IPS-18a (cell line): Measurements from ENCODE around the gene SPC24.

Experiments used
- H3K27ac ChIP-seq: one replicate; pipeline ENCODE4 v1.5.1; 2013; ENCODE audit warnings: low read length
- H3K27me3 ChIP-seq: one replicate; pipeline ENCODE4 v1.6.1; 2013; ENCODE audit warnings: mild to moderate bottlenecking, low read length; ENCODE audit not compliant: control insufficient read depth, insufficient read depth
- H3K36me3 ChIP-seq: one replicate; pipeline ENCODE4 v1.6.1; 2013; ENCODE audit warnings: low read depth, low read length; ENCODE audit not compliant: control insufficient read depth
- H3K4me1 ChIP-seq: one replicate; pipeline ENCODE4 v1.6.1; 2013; ENCODE audit warnings: low read depth, low read length; ENCODE audit not compliant: control insufficient read depth
- H3K4me3 ChIP-seq: one replicate; pipeline ENCODE4 v1.5.1; 2013; ENCODE audit warnings: low read length
- H3K9ac ChIP-seq: one replicate; pipeline ENCODE4 v1.6.1; 2013; ENCODE audit warnings: mild to moderate bottlenecking, low read length, moderate library complexity
- H3K9me3 ChIP-seq: one replicate; pipeline ENCODE4 v1.6.1; 2013; ENCODE audit warnings: low read depth, low read length; ENCODE audit not compliant: control insufficient read depth

SPC24 gene

DNA sequence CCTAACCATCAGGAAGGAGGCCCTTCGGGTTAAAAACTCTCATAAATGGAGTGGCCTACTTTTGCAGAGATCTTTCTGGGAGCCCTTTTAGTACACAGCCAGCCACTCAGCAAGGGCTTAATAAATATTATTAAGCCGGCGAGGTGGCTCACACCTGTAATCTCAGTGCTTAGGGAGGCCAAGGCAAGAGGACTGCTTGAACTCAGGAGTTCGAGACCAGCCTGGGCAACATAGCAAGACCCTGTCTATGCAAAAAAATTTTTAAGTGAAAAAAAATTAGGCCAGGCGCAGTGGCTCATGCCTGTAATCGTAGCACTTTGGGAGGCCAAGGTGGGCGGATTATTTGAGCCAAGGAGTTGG, 42.6 kb upstream of the SPC24 start:
- Histone ChIP-seq H3K9me3 (no peaks in the 10 kb centered on the region), H3K9ac (no peak overlapping the region), H3K27me3 (no peaks in the 10 kb centered on the region), H3K36me3 (no peaks in the 10 kb centered on the region), H3K27ac (no peak overlapping the region), H3K4me1 (no peaks in the 10 kb centered on the region), H3K4me3 (peak overlapping the region; percentile 89)

DNA sequence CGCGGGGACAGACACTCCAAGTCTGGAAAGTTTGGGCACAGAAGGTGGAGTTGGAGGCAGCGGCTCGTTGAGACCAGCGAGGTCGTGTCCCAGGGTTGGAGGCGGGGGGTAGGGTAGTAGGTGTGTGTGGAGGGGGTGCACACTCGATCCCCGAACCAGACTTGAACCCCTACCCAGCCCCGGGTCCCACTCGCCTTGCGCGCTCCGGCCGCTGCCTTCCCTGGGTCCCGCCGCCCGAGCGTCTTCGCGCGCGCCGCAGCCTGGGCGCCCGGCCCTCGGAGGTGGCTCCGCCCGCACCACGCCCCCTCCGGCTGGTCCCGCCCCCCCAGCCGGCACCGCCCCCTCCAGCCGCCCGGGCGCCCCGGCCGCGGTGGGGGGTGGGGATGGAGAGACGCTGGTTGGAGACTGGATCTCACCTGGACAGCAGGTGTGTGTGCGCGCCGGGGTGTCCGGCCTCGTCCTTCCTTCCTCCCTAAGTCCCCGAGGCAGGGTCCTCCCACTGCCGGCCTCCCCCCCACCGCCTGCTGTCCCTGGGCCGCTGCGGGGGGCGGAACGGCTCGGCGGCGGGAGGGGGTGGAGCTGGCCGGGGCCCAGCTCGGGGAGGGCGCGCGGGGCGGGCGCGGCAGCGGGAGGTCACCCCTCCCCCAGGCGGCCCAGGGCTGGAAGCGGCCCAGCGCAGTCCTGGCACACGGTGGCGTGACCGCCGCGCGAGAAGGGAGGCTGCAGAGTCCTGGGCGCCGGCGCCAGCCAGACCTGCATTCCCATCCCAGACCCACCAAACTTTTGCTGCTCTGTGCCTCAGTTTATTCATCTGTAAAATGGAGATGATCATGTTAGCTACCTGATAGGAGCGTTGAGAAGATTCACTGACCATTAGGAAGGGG, 42.0 kb upstream of the SPC24 start, which contains the start of gene KANK2:
Gene KANK2 (minus strand): TSS at position 255 of the 884 bp plus-strand sequence. CDS start 3,034 bp downstream, outside the sequence.
- Histone ChIP-seq H3K9ac (peak within 1 kb of the TSS; percentile 61), H3K4me3 (peak within 1 kb of the TSS; percentile 89), H3K27ac (no peak within 1 kb of the TSS), H3K36me3 (no peaks in the 10 kb centered on the region), H3K4me1 (no peaks in the 10 kb centered on the region), H3K9me3 (no peaks in the 10 kb centered on the region), H3K27me3 (no peaks in the 10 kb centered on the region)

DNA sequence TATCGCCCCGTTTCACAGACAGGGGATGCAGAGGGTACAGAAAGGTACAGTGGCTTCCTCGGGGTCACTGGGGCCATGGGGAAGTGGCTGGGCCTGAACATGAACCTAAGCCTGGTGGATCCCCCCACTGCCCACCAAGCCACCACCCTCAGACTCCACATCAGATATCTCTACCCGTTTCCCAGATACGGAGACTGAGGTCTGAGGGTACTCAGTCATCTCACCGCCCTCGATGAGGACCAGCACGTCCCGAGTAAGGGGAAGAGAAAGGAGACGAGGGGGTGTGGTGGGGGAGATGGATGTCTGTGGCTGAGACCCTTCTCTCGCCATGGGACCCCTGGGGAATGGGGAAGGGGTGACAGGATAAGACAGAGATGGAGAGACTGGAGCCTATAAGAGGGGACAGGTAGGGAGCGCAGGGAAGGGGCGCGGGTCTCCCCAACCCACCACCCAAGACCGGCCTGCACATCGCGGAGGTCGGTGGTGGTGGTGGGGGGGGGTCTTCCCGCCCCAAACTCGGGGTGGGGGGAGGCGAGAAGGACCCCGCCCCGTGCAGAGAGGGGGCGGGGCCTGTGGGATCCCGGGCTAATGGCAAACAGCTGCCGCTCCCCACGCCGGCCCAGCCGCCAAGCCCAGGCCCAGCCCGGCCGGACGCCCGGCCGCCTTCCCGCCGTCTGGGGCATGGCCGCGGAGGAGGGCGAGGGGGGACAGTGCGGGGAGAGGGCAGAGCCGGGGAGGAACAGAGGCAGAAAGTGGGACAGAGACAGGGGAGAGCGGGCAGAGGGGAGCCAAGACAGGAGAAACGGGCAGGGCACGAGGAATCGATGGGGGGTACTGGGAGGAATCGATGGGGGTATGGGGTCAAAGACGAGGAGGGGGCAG, 41.1 kb upstream of the SPC24 start:
- Histone ChIP-seq H3K27me3 (no peaks in the 10 kb centered on the region), H3K36me3 (no peaks in the 10 kb centered on the region), H3K27ac (no peak overlapping the region), H3K4me1 (no peaks in the 10 kb centered on the region), H3K9me3 (no peaks in the 10 kb centered on the region), H3K4me3 (peak overlapping the region; percentile 89), H3K9ac (peak overlapping the region; percentile 61)

DNA sequence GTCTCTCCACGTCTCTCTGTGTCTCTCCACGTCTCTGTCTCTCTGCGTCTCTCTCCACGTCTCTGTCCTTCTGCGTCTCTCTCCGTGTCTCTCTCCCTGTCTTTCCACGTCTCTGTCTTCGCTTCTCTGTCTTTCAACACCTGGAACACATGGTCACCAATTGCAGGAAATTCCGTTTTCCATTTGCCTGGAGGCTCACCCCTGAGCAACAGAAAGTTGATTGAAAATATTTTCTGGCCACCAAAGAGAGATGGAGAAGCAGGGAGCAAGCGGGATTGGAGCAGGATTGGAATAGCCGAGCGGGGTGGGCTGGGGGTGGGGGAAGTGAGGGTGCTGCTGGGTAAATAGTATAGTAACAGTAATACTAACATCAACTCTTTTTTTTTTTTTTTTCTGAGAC, 40.1 kb upstream of the SPC24 start:
- Histone ChIP-seq H3K36me3 (no peaks in the 10 kb centered on the region), H3K9me3 (no peaks in the 10 kb centered on the region), H3K9ac (no peak overlapping the region), H3K27me3 (no peaks in the 10 kb centered on the region), H3K4me1 (no peaks in the 10 kb centered on the region), H3K4me3 (no peak overlapping the region), H3K27ac (no peak overlapping the region)

DNA sequence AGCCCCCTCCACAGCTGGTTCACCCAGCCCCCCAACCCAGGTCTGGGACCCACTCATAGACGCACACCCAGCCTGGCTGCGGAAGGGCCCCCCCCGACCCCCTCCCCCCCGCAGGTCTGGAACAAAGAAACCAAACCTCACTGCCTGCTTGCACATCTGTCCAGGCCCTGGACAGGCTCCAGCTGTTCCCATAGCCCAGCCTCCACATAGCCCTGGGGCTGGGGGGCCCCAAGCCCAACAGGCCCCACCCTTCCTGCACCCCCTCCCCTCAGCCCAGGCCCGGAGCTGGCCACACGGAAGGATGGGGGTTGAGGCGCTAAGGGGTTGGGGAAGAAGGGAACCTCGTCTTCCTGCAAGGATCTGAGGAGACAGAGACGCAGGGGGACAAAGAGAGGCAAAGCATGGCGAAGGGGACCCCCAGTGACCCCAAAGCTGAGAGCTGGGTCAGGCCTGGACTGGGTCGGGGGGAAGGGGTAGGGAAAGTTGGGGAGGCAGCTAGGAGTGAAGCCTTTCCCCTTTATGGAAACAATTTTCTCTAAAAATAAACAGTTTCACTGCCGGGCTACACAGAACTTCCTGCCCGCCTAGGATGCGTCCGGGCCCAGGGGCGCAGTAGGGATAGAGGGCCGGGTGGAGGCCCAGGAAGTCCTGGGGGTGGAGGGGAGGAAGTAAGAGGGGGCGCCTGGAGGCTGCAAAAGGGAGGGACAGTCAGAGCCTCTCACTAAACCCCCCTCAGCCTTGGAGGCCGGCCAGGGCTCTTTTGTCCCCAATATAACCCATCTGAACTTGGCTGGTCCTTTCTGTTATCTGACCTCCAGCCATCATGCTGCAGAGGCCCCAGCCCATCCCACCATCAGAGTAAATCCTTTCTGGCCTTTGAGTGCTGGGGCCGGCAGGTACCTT, 39.3 kb upstream of the SPC24 start:
- Histone ChIP-seq H3K9ac (no peak overlapping the region), H3K27ac (no peak overlapping the region), H3K27me3 (no peaks in the 10 kb centered on the region), H3K9me3 (no peaks in the 10 kb centered on the region), H3K36me3 (no peaks in the 10 kb centered on the region), H3K4me1 (no peaks in the 10 kb centered on the region), H3K4me3 (no peak overlapping the region)

DNA sequence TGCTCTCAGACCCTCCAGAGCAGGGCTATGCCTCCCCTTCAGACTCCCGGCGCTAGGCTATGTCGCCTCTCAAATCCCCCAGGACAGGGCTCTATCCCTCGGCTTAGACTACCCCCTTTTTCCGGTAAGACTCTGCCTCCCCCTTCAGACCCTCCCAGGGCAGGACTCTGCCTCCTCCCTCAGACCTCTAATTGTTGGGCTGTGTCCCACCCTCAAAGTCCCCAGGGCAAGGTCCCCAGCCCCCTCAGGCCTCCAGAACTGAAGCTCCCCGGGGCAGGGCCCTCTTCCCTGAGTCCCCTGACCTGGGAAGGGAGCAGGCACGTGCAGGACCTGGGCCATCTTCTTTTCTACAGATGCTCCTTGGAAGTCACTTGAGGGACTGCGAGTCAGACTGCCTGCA, 38.6 kb upstream of the SPC24 start:
- no peaks in the 10 kb centered on the region for H3K4me1 ChIP-seq
- H3K36me3 ChIP-seq = no peaks in the 10 kb centered on the region
- H3K9ac ChIP-seq = no peak overlapping the region
- H3K9me3 ChIP-seq = no peaks in the 10 kb centered on the region
- no peaks in the 10 kb centered on the region for H3K27me3 ChIP-seq
- no peak overlapping the region for H3K4me3 ChIP-seq
- no peak overlapping the region for H3K27ac ChIP-seq

DNA sequence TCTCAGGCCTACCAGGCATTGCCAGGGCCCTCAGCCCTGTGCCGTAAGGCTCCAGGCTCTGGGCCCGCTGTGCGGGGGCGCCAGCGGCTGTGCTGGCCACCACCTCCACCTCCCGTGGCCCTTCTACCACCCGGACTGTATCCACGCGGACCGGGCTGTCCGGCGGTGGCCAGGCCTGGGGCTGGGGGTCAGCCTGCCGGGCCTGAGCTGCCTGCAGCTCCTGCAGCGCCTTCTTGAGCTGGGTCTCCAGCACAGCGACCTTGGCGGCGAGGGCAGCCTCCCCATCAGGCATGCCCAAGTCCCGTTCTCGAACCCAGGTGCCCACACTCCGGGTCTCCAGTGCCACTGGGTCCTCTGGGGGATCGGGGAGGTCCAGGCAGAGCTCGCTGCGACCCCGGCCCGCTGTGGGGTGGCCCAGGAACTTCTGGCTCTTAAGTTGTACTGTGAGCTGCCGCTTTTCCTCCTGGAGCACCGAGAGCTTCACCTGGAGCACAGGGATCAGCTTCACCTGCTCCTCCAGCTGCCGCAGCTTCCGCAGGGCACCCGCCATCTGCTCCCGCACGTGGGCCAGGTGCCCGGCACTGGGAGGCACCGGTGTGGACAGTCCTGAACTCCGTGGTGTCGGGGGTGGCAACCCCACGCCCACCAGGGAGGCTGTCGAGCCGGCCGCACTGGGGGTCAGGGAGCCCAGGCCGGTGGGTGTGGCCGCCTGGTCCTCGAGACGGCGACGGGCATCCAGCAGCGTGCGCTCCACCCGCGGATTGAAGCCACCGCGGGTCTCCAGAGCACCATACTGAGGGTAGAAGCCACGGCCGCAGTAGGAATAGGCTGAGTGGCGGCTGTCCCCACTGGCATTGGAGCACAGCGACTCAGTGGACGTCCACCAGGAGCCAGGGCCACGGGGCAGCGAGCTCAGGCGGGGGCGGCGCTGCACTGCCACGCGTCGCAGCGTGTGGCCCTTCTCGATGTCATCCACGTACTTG, 37.7 kb upstream of the SPC24 start:
- no peak overlapping the region for H3K9ac ChIP-seq
- H3K27me3 ChIP-seq = no peaks in the 10 kb centered on the region
- H3K9me3 ChIP-seq = no peaks in the 10 kb centered on the region
- H3K4me1 ChIP-seq = no peaks in the 10 kb centered on the region
- no peak overlapping the region for H3K4me3 ChIP-seq
- H3K36me3 ChIP-seq = no peaks in the 10 kb centered on the region
- H3K27ac ChIP-seq = no peak overlapping the region

DNA sequence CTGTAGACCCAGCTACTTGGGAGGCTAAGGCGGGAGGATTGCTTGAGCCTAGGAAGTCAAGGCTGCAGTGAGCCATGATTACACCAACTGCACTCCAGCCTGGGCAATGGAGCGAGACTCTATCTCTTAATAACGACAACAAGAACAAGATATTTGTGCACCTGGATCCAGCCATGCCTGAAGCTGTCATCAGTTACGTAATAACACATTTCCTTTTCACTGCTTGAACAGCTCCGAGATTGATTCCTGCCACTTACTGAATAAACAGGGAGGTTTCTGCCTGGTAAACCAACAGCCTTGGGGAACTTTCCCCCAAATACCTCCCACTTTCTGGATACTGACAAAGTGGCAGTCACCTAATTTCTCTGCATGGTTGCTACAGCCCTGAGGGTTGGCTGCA, 36.4 kb upstream of the SPC24 start:
- Histone ChIP-seq H3K27me3 (no peaks in the 10 kb centered on the region), H3K4me1 (no peaks in the 10 kb centered on the region), H3K9ac (no peak overlapping the region), H3K9me3 (no peaks in the 10 kb centered on the region), H3K27ac (no peak overlapping the region), H3K4me3 (no peak overlapping the region), H3K36me3 (no peaks in the 10 kb centered on the region)

DNA sequence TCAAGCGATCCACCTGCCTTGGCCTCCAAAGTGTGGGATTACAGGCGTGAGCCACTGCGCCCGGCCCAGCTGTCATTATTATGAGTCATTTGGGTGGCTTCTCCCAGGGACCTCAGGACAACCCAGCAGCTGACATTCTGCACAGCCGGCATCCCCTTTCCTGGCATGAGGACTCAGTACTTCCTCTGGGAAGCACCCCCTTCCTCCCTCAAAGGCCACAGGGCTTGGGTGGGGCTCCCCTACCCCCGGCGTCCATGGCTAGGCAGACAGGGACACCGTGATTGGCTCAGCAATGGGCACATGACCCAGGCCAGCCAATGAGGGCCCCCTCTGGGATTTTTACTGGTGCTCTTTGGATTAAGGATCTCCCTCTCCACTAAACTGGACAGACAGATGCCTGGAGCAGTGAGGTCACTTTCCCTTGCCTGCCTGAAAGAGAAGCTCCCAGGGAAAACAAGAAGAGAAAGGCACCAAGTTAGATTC, 35.7 kb upstream of the SPC24 start:
- H3K9me3 ChIP-seq = no peaks in the 10 kb centered on the region
- H3K4me1 ChIP-seq = no peaks in the 10 kb centered on the region
- H3K27me3 ChIP-seq = no peaks in the 10 kb centered on the region
- no peak overlapping the region for H3K27ac ChIP-seq
- H3K9ac ChIP-seq = no peak overlapping the region
- H3K4me3 ChIP-seq = no peak overlapping the region
- no peaks in the 10 kb centered on the region for H3K36me3 ChIP-seq

DNA sequence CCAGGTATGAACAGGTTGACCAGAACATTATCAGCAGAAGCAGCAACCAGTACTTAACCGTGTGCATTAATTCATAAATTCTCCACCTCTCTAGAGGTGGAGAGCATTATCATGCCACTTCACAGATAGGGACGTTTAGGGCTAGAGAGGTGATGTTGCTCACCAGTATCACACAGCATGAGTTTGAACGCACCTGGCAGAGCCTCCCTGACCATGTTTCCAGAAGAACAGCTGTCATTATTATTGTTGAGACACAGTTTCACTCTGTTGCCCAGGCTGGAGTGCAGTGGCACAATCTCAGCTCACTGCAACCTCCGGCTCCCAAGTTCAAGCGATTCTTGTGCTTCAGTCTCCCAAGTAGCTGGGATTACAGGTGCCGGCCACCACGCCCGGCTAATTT, 34.9 kb upstream of the SPC24 start:
- Histone ChIP-seq H3K4me1 (no peaks in the 10 kb centered on the region), H3K9ac (no peak overlapping the region), H3K36me3 (no peaks in the 10 kb centered on the region), H3K27ac (no peak overlapping the region), H3K4me3 (no peak overlapping the region), H3K9me3 (no peaks in the 10 kb centered on the region), H3K27me3 (no peaks in the 10 kb centered on the region)
